Right lobe of liver (tissue), 6 donors: ENCODE data around the gene LIFR. TPM values are rescaled to one million over a fixed set of nuclear protein-coding genes. Genes with fewer than 3 reads are reported as not detected.

Experiments used
- ATAC-seq, 4 donors: fragments of 200-7000 bp; cut with Tn5 transposase; one replicate each; pipeline ENCODE4 v1.9.1; 2020; ENCODE audit warnings: mild to moderate bottlenecking in 4 of 4, moderate library complexity in 4 of 4
- DNase-seq, 3 donors: peaks; one replicate each; pipeline ENCODE4 v3.0.0-alpha.2; 2020
- H3K27ac ChIP-seq, 3 donors: fragments of 200-600 bp; one replicate each; pipeline ENCODE4 v1.8.0; 2022
- H3K27me3 ChIP-seq, 2 donors: fragments of 200-600 bp; one replicate each; pipeline ENCODE4 v1.8.0; 2022
- H3K36me3 ChIP-seq, 4 donors: fragments of 200-600 bp; sonication (generic) in 1 of 4; one replicate each; pipeline versions ENCODE4 v1.5.1 to v1.8.0; 2017 to 2022; ENCODE audit warnings: control low read depth in 1 of 4
- H3K4me1 ChIP-seq, 4 donors: fragments of 200-600 bp; sonication (generic) in 1 of 4; one replicate each; pipeline versions ENCODE4 v1.5.1 to v1.8.0; 2017 to 2022; ENCODE audit warnings: control low read depth in 1 of 4
- H3K4me3 ChIP-seq, 3 donors: fragments of 200-600 bp; one replicate each; pipeline ENCODE4 v1.8.0; 2022
- H3K9me3 ChIP-seq, 4 donors: fragments of 200-600 bp; sonication (generic) in 1 of 4; one replicate each; pipeline versions ENCODE4 v1.5.1 to v1.8.0; 2017 to 2022; ENCODE audit warnings: control low read depth in 1 of 4
- POLR2A ChIP-seq: fragments of 450-650 bp; IDR thresholded peaks from one replicate; pipeline ENCODE4 v1.6.1; 2017; ENCODE audit warnings: antibody characterized with exemption, mild to moderate bottlenecking
- WGBS: methylation state at CpG from one replicate; pipeline ENCODE4 v1.1.6; 2018; ENCODE audit warnings: low coverage, low lambda C conversion rate; ENCODE audit not compliant: insufficient coverage; ENCODE audit errors: missing lambda C conversion rate; 5-methylcytosine and 5-hydroxymethylcytosine counted together
- intact Hi-C, 2 donors: fragments of 100-400 bp; cut with DNase I; formaldehyde crosslinking; loops; one replicate each; pipeline versions ENCODE4 v1.11.2 to v1.14.1; 2022
- total RNA-seq, 6 experiments: library from RNA; depleted of rRNA in 2 of 6; stranded (reverse); fragments of >200 nt in 2 of 6; fragmentation: NEBNext Ultra II Directional in 3 of 6; extraction: Animal tissue kit (Norgen Biotek cat#: 25700) in 3 of 6; gene quantifications; one replicate each; pipeline versions ENCODE4 v1.1.0 to v1.2.4, GENCODE V29; 2016 to 2023
- TF ChIP-seq, protein P1 (sequence below), 4 donors: fragments of 200-600 bp in 3 of 4; fragments of 450-650 bp in 1 of 4; IDR thresholded peaks; one replicate each; pipeline versions ENCODE4 v1.5.1 to v1.8.0; 2016 to 2022; ENCODE audit warnings: antibody characterized with exemption in 4 of 4, mild to moderate bottlenecking in 2 of 4
- donor health status: DM: no; HTN: yes; CAD: no.
- donor health status: DM: no; HTN: no; CAD: no.
- donor health status: DM: no; HTN: no; CAD: no.
- donor health status: DM: no; HTN: yes; CAD: no.
- donor health status: DM: no; HTN: yes; CAD: no.

Gene LIFR
- total RNA-seq, 6 experiments from 2014 or later = 14.3 to 52.1 (median 28.2) TPM

DNA sequence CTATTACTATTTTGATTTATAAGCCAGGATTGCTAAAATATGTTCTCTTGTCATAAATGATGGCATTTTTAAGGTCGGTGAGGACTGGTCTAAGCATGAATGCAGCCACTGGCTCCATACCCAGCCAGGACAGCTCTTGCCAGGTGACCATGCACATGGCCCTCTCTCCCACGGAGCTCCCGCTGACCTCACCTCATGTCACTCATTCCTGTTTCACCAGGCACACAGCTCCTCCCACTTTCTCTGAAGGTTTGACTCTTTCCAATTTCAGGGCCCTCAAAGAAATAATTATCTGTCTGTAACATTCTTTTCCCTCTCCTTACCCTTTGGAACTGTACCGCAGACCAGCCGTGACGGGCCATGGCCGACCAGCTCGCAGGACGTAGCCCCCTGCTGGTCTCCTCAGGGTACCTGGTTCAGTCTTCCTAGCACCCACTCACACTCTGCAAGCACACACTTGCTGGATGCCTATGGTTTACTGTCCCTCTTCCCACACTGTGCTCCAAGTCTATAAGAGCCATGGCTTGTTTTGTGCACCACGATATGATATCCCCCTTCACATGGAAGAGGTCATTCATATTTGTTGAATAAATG, 72.5 kb downstream of the LIFR start:
- DNase-seq = no peak
- Histone ChIP-seq H3K27me3 (no peaks in the 10 kb centered on the region), H3K36me3 (no peaks in the 10 kb centered on the region), H3K27ac (no peak overlapping the region), H3K4me3 (no peak overlapping the region), H3K9me3 (no peaks in the 10 kb centered on the region), H3K4me1 (no peaks in the 10 kb centered on the region)
- ATAC-seq = peak in 1 of 4 donors; percentile 26
- 93% methylated on average over 4 of the region's 10 CpGs for WGBS
- intact Hi-C loops = no loop called here
- TF ChIP-seq, protein P1, sequence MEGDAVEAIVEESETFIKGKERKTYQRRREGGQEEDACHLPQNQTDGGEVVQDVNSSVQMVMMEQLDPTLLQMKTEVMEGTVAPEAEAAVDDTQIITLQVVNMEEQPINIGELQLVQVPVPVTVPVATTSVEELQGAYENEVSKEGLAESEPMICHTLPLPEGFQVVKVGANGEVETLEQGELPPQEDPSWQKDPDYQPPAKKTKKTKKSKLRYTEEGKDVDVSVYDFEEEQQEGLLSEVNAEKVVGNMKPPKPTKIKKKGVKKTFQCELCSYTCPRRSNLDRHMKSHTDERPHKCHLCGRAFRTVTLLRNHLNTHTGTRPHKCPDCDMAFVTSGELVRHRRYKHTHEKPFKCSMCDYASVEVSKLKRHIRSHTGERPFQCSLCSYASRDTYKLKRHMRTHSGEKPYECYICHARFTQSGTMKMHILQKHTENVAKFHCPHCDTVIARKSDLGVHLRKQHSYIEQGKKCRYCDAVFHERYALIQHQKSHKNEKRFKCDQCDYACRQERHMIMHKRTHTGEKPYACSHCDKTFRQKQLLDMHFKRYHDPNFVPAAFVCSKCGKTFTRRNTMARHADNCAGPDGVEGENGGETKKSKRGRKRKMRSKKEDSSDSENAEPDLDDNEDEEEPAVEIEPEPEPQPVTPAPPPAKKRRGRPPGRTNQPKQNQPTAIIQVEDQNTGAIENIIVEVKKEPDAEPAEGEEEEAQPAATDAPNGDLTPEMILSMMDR (IDR thresholded peaks at IDR 0.05) = no peak
- no peak for TF ChIP-seq POLR2A

DNA sequence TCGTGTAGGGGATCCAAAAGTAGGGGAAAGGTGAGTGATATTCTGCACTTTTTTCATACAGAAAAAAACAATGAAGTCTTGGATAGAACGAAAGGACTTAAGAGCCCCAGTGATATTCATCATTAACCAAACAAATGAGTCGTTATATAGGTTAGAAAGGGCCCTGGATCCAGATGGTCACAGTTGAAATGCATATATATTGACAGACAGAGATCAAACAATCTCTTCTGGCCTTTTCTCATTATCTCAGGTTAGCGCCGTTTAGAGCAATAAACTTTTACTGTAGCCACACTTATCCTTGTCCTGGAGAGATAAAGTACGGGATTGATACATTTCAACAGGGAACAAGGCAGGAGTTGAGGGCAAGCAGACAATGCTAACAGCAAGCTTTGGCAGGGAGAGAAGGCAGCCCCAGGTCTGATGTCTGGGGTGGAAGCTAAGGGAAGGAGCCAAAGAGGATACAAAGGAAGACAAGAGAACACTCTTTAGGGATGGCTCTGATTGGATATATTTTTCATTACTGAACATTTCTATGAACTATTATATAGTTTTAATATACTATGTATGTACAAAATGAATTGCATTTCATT, 77.0 kb downstream of the LIFR start:
- Histone ChIP-seq H3K27ac (no peak overlapping the region), H3K4me1 (no peaks in the 10 kb centered on the region), H3K9me3 (no peaks in the 10 kb centered on the region), H3K36me3 (no peaks in the 10 kb centered on the region), H3K27me3 (no peaks in the 10 kb centered on the region), H3K4me3 (no peak overlapping the region)
- intact Hi-C loops = no loop called here
- WGBS = 59% methylated on average over 6 of the region's 6 CpGs
- TF ChIP-seq POLR2A = no peak
- TF ChIP-seq, protein P1 (IDR thresholded peaks at IDR 0.05) = no peak
- ATAC-seq (no peak), DNase-seq (no peak)

DNA sequence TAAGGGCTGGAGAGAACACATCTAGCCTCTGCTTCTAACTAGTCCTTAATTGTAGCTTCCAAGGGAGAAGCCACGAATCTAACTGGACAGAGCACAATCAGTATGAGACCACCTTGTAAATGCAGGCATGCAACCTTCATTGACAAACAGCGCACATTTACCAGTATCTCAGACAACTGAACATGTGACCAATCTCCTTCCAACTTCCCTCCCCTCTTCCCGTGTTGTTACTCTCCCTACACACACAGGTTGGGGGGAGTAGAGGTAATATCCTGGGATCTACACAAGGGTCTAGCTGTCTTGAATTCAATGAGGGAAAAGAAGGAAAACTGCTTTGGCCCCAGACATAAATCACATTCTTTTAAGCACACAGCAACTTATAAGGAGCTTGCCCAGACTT, 77.6 kb downstream of the LIFR start:
- H3K27ac ChIP-seq = no peak overlapping the region
- intact Hi-C loops = no loop called here
- DNase-seq (no peak), ATAC-seq (no peak)
- no peaks in the 10 kb centered on the region for H3K27me3 ChIP-seq
- TF ChIP-seq, protein P1 (IDR thresholded peaks at IDR 0.05) = no peak
- TF ChIP-seq POLR2A = no peak
- no peaks in the 10 kb centered on the region for H3K4me1 ChIP-seq
- H3K9me3 ChIP-seq = no peaks in the 10 kb centered on the region
- 70% methylated on average over 3 of the region's 3 CpGs for WGBS
- no peaks in the 10 kb centered on the region for H3K36me3 ChIP-seq
- H3K4me3 ChIP-seq = no peak overlapping the region

DNA sequence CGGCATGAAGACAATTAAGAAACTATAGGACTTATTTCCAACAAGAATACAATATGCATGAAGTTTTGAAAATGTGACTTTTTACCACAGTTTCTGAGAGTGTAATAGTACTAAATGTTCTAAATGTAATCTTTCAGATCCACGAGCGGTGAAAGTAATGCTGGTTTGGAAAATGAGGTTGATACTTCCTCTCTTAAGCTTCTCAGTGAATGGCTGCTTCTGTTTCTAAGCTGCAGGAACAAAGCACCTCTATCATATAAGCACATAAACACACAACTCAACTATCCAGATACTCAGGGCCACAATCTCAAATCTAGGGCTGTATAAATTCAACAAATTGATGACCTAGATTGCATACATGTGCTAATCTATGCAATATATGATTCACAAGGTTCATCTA, 78.3 kb downstream of the LIFR start:
- Histone ChIP-seq H3K4me1 (no peaks in the 10 kb centered on the region), H3K36me3 (no peaks in the 10 kb centered on the region), H3K9me3 (no peaks in the 10 kb centered on the region), H3K27ac (no peak overlapping the region), H3K4me3 (no peak overlapping the region), H3K27me3 (no peaks in the 10 kb centered on the region)
- TF ChIP-seq, protein P1 (IDR thresholded peaks at IDR 0.05) = no peak
- TF ChIP-seq POLR2A = no peak
- DNase-seq = no peak
- WGBS = 70% methylated on average over 3 of the region's 3 CpGs
- intact Hi-C loops = no loop called here
- ATAC-seq = no peak
